HG02759 (cell line): ENCODE results near the gene EREG.

Experiments
- ATAC-seq: cut with Tn5 transposase; IDR thresholded peaks from one replicate; pipeline ENCODE4 v1.9.1; 2021; ENCODE audit warnings: mild to moderate bottlenecking, moderate library complexity; ENCODE audit not compliant: unreplicated experiment

EREG gene

GRCh38 chr4:74423104-74423503 is 58.2 kb downstream of the EREG start:
- no peak for ATAC-seq

GRCh38 chr4:74424111-74424510 is 59.2 kb downstream of the EREG start:
- no peak for ATAC-seq

- ATAC-seq = no peak
These were observed 61.2 kb downstream of the EREG start for GRCh38 chr4:74426101-74426500.

- no peak for ATAC-seq
These were observed 63.3 kb downstream of the EREG start for GRCh38 chr4:74428276-74428675.

GRCh38 chr4:74431113-74431826 is 66.3 kb downstream of the EREG start:
- peak; percentile 85 for ATAC-seq

- ATAC-seq = no peak
These were observed 68.1 kb downstream of the EREG start for GRCh38 chr4:74433043-74433442.

GRCh38 chr4:74433541-74434172 is 68.7 kb downstream of the EREG start:
- no peak for ATAC-seq

- no peak for ATAC-seq
These were observed 70.4 kb downstream of the EREG start for GRCh38 chr4:74435296-74435695.

GRCh38 chr4:74437866-74438265 is 72.9 kb downstream of the EREG start:
- no peak for ATAC-seq
